Ishikawa (cell line): ENCODE results near the gene PLPP1.

ENCODE experiments used
- CEBPB ChIP-seq: IDR thresholded peaks from 2 replicates; pipeline ENCODE4 v1.6.1; 2012
- CREB1 ChIP-seq: IDR thresholded peaks from 2 replicates; pipeline ENCODE4 v1.6.1; 2012; ENCODE audit warnings: low read depth
- EP300 ChIP-seq: IDR thresholded peaks from 2 replicates; pipeline ENCODE4 v1.6.1; 2012; ENCODE audit warnings: borderline replicate concordance
- MAX ChIP-seq: IDR thresholded peaks from 2 replicates; pipeline ENCODE4 v1.6.1; 2012
- RAD21 ChIP-seq: IDR thresholded peaks from 2 replicates; pipeline ENCODE4 v1.6.1; 2012; ENCODE audit warnings: low read depth
- REST ChIP-seq: IDR thresholded peaks from 2 replicates; pipeline ENCODE4 v1.6.1; 2012; ENCODE audit warnings: low read depth, mild to moderate bottlenecking
- TAF1 ChIP-seq: IDR thresholded peaks from 2 replicates; pipeline ENCODE4 v1.6.1; 2012; ENCODE audit warnings: low read depth, mild to moderate bottlenecking
- TCF12 ChIP-seq: IDR thresholded peaks from 2 replicates; pipeline ENCODE4 v1.6.1; 2012; ENCODE audit warnings: low read depth
- USF1 ChIP-seq: IDR thresholded peaks from 2 replicates; pipeline ENCODE4 v1.6.1; 2012
- YY1 ChIP-seq: IDR thresholded peaks from 2 replicates; pipeline ENCODE4 v1.6.1; 2012; ENCODE audit warnings: low read depth

- TF ChIP-seq TAF1 (no peak), CEBPB (no peak), REST (no peak), EP300 (no peak), CREB1 (no peak), RAD21 (no peak), YY1 (no peak), USF1 (no peak), TCF12 (no peak), MAX (no peak)
Measured at GRCh38 chr5:55469839-55470238, 64.9 kb downstream of the PLPP1 start.
